ENCODE results near the gene SURF1.
"Not testable (repeated sequence)": the region's sequence is repeated elsewhere in the genome, so short reads cannot be mapped to it uniquely, and the experiment has no call there.

SURF1 gene

GRCh38 chr9:133341369-133342068 is 14.8 kb downstream of the SURF1 start:
- no peak for DNase-seq

GRCh38 chr9:133340916-133341315 is 15.4 kb downstream of the SURF1 start:
- DNase-seq: no peak

GRCh38 chr9:133340256-133340655 is 16.0 kb downstream of the SURF1 start:
- no peak for DNase-seq

GRCh38 chr9:133339641-133340040 is 16.6 kb downstream of the SURF1 start:
- DNase-seq: no peak

- peak; percentile 98 for DNase-seq
Measured at GRCh38 chr9:133335924-133336811, 20.1 kb downstream of the SURF1 start, which contains the start of gene SURF6. Gene SURF6 (minus strand): TSS chr9:133336188. CDS start chr9:133336132, 56 bp downstream.

- DNase-seq: not testable (repeated sequence)
Measured at GRCh38 chr9:133334888-133335287, 21.4 kb downstream of the SURF1 start.

GRCh38 chr9:133334161-133334560 is 22.1 kb downstream of the SURF1 start:
- DNase-seq: peak; percentile 55

- DNase-seq: no peak
Measured at GRCh38 chr9:133333566-133333965, 22.7 kb downstream of the SURF1 start.

- DNase-seq: no peak
Measured at GRCh38 chr9:133333011-133333410, 23.3 kb downstream of the SURF1 start.

GRCh38 chr9:133332381-133332730 is 23.9 kb downstream of the SURF1 start:
- no peak for DNase-seq

- DNase-seq: no peak
Measured at GRCh38 chr9:133331641-133332380, 24.5 kb downstream of the SURF1 start.

GRCh38 chr9:133331221-133331620 is 25.1 kb downstream of the SURF1 start:
- DNase-seq: no peak

- peak; percentile 43 for DNase-seq
Measured at GRCh38 chr9:133329306-133330156, 26.8 kb downstream of the SURF1 start.

GRCh38 chr9:133327834-133328484 is 28.3 kb downstream of the SURF1 start:
- no peak for DNase-seq

- not testable (repeated sequence) for DNase-seq
Measured at GRCh38 chr9:133327021-133327420, 29.3 kb downstream of the SURF1 start.

- DNase-seq: no peak
Measured at GRCh38 chr9:133323991-133324703, 32.1 kb downstream of the SURF1 start.

- DNase-seq: no peak
Measured at GRCh38 chr9:133323211-133323610, 33.1 kb downstream of the SURF1 start.

GRCh38 chr9:133322701-133323100 is 33.6 kb downstream of the SURF1 start:
- no peak for DNase-seq

- no peak for DNase-seq
Measured at GRCh38 chr9:133321411-133321935, 34.8 kb downstream of the SURF1 start.

- no peak for DNase-seq
Measured at GRCh38 chr9:133320421-133320881, 35.8 kb downstream of the SURF1 start.

GRCh38 chr9:133317551-133317950 is 38.7 kb downstream of the SURF1 start:
- not testable (repeated sequence) for DNase-seq

Measured in NCI-H69 (cell line).